ENCODE results near the gene EPB41L2.

EPB41L2 gene

DNA sequence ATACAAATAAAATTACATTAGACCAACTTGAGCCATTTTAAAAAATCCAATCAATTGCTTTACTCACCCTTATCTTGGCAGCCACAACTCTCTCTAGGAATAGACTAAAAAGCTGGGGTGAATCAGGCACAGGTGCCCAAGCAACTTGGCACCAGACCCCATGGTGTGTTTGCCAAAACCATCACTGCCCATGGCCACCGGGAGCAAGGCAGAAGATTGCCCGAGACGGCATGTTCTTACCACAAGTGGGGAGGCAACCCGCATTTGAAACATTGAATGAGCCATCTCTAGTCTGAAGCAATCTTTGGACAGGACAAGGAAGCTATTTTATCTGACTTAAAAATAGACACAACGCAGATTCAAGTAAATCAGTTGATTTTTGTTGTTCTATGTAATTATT, 166.8 kb downstream of the EPB41L2 start:
- no peak for DNase-seq
- Histone ChIP-seq H3K9me3 (no peaks in the 10 kb centered on the region), H3K4me1 (no peaks in the 10 kb centered on the region), H3K36me3 (no peaks in the 10 kb centered on the region), H3K27me3 (no peaks in the 10 kb centered on the region), H3K4me3 (ENCODE audit: low read depth, low read length) (no peak overlapping the region)
- no peak for TF ChIP-seq CTCF (IDR thresholded peaks at IDR 0.05; ENCODE audit: low read depth, low read length)

- no peak for TF ChIP-seq CTCF (IDR thresholded peaks at IDR 0.05; ENCODE audit: low read depth, low read length)
- H3K9me3 ChIP-seq: no peaks in the 10 kb centered on the region
- no peaks in the 10 kb centered on the region for H3K36me3 ChIP-seq
- no peak overlapping the region for H3K4me3 ChIP-seq (ENCODE audit: low read depth, low read length)
- DNase-seq: no peak
- H3K27me3 ChIP-seq: no peaks in the 10 kb centered on the region
- no peaks in the 10 kb centered on the region for H3K4me1 ChIP-seq
These were observed 167.5 kb downstream of the EPB41L2 start for GRCh38 chr6:130895516-130895915.

GRCh38 chr6:130893766-130894165, 169.3 kb downstream of the EPB41L2 start:
- Histone ChIP-seq H3K4me1 (no peaks in the 10 kb centered on the region), H3K9me3 (no peaks in the 10 kb centered on the region), H3K36me3 (no peaks in the 10 kb centered on the region), H3K4me3 (ENCODE audit: low read depth, low read length) (no peak overlapping the region), H3K27me3 (no peaks in the 10 kb centered on the region)
- no peak for DNase-seq
- no peak for TF ChIP-seq CTCF (IDR thresholded peaks at IDR 0.05; ENCODE audit: low read depth, low read length)

- DNase-seq: no peak
- TF ChIP-seq CTCF (IDR thresholded peaks at IDR 0.05; ENCODE audit: low read depth, low read length): no peak
- no peaks in the 10 kb centered on the region for H3K36me3 ChIP-seq
These were observed 169.8 kb downstream of the EPB41L2 start for GRCh38 chr6:130893277-130893676.

GRCh38 chr6:130890521-130890971, 172.5 kb downstream of the EPB41L2 start:
- no peaks in the 10 kb centered on the region for H3K36me3 ChIP-seq
- no peak for DNase-seq
- no peaks in the 10 kb centered on the region for H3K4me1 ChIP-seq
- no peak overlapping the region for H3K4me3 ChIP-seq (ENCODE audit: low read depth, low read length)
- H3K9me3 ChIP-seq: no peaks in the 10 kb centered on the region
- TF ChIP-seq CTCF (IDR thresholded peaks at IDR 0.05; ENCODE audit: low read depth, low read length): no peak
- no peaks in the 10 kb centered on the region for H3K27me3 ChIP-seq

More at GRCh38 chr6:130893277-130893676, 169.8 kb downstream of the EPB41L2 start:
- Histone ChIP-seq H3K27me3 (no peaks in the 10 kb centered on the region), H3K4me1 (no peaks in the 10 kb centered on the region), H3K9me3 (no peaks in the 10 kb centered on the region), H3K4me3 (ENCODE audit: low read depth, low read length) (no peak overlapping the region)

GRCh38 chr6:130889423-130889822, 173.6 kb downstream of the EPB41L2 start:
- H3K4me1 ChIP-seq: no peaks in the 10 kb centered on the region
- H3K4me3 ChIP-seq (ENCODE audit: low read depth, low read length): no peak overlapping the region
- no peak for DNase-seq
- H3K36me3 ChIP-seq: no peaks in the 10 kb centered on the region
- no peaks in the 10 kb centered on the region for H3K27me3 ChIP-seq
- no peaks in the 10 kb centered on the region for H3K9me3 ChIP-seq
- no peak for TF ChIP-seq CTCF (IDR thresholded peaks at IDR 0.05; ENCODE audit: low read depth, low read length)

Data from BE2C (cell line).